HG03066 (cell line): ENCODE measurements around the gene PTPRD.

Source experiments
- ATAC-seq: cut with Tn5 transposase; IDR thresholded peaks from one replicate; pipeline ENCODE4 v1.9.1; 2021; ENCODE audit warnings: low read depth; ENCODE audit not compliant: unreplicated experiment

The PTPRD gene

GRCh38 chr9:10208691-10209069 is 404.1 kb downstream of the PTPRD start:
- ATAC-seq: no peak

- ATAC-seq: no peak
These were observed 408.5 kb downstream of the PTPRD start for GRCh38 chr9:10204276-10204675.

GRCh38 chr9:10173561-10173960 is 439.2 kb downstream of the PTPRD start:
- ATAC-seq: no peak

- no peak for ATAC-seq
These were observed 440.3 kb downstream of the PTPRD start for GRCh38 chr9:10172476-10172875.

- no peak for ATAC-seq
These were observed 444.6 kb downstream of the PTPRD start for GRCh38 chr9:10168241-10168640.

DNA sequence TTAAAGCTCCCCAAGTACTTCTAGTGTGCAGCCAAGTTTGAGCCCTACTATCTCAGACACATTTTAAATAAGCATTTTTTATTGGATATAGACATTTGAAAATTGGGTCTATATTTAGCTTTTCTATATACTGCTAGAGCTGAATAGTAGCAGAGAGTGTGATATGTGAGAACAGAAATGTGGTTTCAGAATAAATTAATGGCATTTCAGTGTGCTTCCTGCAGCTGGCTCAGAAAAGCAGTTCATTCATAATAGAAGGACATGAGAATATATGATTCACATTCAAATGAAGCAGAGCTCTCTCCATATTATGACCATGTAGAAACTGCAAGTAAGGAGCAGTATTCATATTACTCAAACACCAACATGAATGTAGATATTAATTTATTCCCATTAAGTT is 464.0 kb downstream of the PTPRD start:
- no peak for ATAC-seq

GRCh38 chr9:10146517-10147331 is 466.1 kb downstream of the PTPRD start:
- no peak for ATAC-seq

DNA sequence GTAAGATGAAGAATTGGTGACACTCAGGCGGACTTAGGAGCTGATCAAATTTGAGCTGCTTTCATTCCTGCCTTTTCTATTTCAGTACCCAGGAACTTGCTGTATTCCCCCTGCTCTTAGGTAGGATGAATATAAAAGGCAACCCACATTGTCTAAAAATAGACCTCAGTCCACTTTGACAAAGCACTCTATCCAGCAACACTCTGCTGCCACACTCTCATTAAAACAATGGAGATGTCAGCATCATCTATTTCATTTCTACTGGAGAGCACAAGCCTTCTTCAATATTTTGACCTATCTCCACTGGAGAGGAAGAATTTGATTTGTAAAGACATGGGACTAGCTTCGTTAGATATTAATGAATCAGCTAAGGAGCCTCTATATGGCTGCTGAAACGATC is 468.4 kb downstream of the PTPRD start:
- ATAC-seq: no peak

- ATAC-seq: no peak
These were observed 477.2 kb downstream of the PTPRD start for GRCh38 chr9:10135553-10135952.

- no peak for ATAC-seq
These were observed 478.5 kb downstream of the PTPRD start for GRCh38 chr9:10134266-10134665.

GRCh38 chr9:10130061-10130675 is 482.6 kb downstream of the PTPRD start:
- ATAC-seq: no peak

DNA sequence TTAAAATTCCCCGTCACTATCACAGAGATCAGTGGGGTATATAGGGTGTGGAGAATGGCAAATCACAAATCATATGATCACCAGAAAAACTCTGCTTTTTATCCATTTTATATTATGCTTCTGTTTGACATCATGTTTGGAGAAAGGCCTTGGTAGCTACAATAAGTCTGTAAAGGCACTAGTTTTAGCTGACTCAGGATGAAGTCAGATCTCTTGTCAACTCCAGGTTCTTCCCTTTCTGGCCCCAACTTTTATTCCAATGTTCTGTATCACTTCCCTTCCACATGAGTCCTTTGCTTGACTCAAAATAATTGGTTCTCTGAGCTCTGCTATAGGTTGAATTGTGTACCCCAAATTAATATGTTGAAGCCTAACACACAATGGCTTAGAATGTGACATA is 484.9 kb downstream of the PTPRD start:
- no peak for ATAC-seq

GRCh38 chr9:10112798-10113197 is 500.0 kb downstream of the PTPRD start:
- no peak for ATAC-seq

- ATAC-seq: no peak
These were observed 500.7 kb downstream of the PTPRD start for GRCh38 chr9:10112070-10112469.

- ATAC-seq: no peak
These were observed 504.0 kb downstream of the PTPRD start for GRCh38 chr9:10108815-10109214.

DNA sequence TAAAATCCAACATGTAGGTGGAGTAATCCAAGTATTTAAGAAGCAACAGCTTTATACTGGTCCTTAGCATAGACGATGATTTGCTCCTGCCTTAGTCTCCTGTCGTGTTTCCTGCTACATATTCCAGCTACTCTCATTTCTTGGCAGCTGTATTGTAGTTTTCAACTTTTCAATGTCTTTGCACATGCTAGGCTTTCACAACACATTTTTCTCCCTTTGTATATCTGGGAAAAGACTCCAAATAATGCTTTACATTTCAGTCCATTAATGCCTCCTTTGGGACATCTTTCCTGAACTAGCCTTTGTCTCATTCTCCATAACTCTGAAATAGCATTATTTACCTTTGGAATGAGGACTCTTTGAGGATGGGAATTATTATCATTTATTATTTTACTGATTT is 508.0 kb downstream of the PTPRD start:
- ATAC-seq: no peak

- no peak for ATAC-seq
These were observed 517.6 kb downstream of the PTPRD start for GRCh38 chr9:10095208-10095607.

DNA sequence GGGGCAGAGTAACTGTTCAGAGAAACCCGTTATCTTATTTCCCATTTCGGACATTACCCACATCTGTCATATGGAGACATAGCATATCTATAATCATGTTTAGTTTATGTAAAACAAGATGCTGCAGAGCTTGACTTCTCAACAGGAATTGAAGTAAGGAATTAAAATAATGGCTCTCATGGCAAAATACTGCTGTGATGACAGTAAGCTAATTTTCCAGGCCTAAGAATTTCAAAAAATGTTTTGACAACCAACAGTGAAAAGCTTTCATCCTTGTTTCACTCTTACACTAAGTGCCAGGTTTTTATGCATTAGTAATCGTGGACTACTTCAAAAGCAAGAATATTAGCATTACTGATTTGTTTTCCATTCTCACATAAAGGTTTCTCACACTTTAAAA is 518.2 kb downstream of the PTPRD start:
- ATAC-seq: no peak

GRCh38 chr9:10080012-10080411 is 532.8 kb downstream of the PTPRD start:
- ATAC-seq: no peak

DNA sequence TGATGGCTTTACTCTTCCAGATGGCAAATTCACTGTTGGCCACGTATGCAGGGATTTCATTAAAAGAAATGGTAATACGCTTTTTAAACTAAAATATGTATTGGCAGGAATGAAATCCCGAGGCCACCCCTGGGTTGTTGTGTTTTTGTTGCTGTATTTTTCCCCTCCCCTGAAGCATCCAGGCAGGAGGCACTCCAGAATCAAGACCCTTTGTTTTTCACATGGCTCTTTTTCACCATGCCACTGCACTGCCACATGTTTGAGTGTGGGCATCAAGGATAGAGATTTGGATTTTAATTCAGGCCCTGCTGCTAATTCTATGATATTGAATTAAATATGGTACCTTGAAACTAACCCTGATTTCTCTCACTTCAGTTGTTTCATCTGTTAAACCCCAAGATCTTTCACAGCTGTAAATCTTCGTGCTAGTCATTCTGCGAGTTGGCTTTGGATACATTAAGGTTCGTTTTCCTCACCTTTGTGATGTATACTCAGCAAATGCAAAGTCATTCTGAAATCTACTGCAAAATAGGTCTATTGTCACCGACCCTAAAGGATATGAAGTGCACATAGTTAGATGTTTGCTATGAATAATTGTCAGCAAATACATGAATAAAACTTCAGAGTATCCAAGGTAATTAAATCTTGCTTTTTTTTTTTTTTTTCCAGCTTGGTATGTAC is 533.4 kb downstream of the PTPRD start:
- no peak for ATAC-seq

DNA sequence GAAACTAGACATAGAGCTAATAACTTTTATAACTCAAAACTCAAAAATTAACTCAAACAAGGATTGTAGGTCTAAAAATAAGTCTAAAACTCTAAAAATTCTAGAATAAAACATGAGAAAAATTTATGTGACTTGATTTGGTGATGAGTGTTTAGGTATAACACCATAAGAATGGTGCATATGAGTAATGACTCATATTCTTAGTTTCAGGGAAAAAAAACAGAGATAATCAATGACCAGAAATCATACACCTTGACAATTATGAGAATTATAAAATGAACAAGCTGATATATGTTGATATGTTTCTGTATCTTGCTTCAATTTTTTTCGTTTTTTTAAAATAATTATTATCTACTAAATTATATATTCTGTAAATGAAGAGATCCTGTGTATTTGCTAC is 541.2 kb downstream of the PTPRD start:
- ATAC-seq: no peak
